H1 (cell line): ENCODE data around the gene CRHR2. TPM values are rescaled to one million over a fixed set of nuclear protein-coding genes. Genes with fewer than 3 reads are reported as not detected.

Experiments used
- CTCF ChIA-PET: fragments of 300-600 bp; sonication (Branson Sonifier 250); formaldehyde crosslinking; loops from one replicate; lab custom pipeline; 2021; ENCODE audit not compliant: partially characterized antibody; lab: Charles Lee
- POLR2A ChIA-PET: fragments of 300-600 bp; sonication (Branson Sonifier 250); formaldehyde crosslinking; loops from one replicate; lab custom pipeline; 2021; ENCODE audit warnings: inconsistent platforms; ENCODE audit not compliant: partially characterized antibody; lab: Charles Lee
- DNase-seq, 2 experiments: peaks; one replicate each; pipeline versions ENCODE4 v3.0.0 to v3.0.0-alpha.2; 2010 to 2022; ENCODE audit warnings: low spot score in 2 of 2, low read depth in 1 of 2, mixed read lengths in 1 of 2
- FAIRE-seq: peaks from 2 replicates; lab custom pipeline; 2011; peaks lifted over from hg19 to GRCh38; lab: Jason Lieb, UNC
- H2AFZ ChIP-seq: 2 replicates; pipeline ENCODE4 v1.8.1; 2012; ENCODE audit warnings: low read length, inconsistent platforms
- H2AK5ac ChIP-seq: 2 replicates; pipeline ENCODE4 v1.6.1; 2013; ENCODE audit warnings: low read depth, low read length
- H2BK120ac ChIP-seq: replicated peaks from 2 replicates; pipeline ENCODE3; 2013; ENCODE audit warnings: low read depth, low read length, inconsistent platforms
- H2BK12ac ChIP-seq: 2 replicates; pipeline ENCODE4 v1.6.1; 2013; ENCODE audit warnings: low read depth, low read length
- H2BK15ac ChIP-seq: 2 replicates; pipeline ENCODE4 v1.6.1; 2013; ENCODE audit warnings: low read length
- H2BK20ac ChIP-seq: 2 replicates; pipeline ENCODE4 v1.6.1; 2013; ENCODE audit warnings: low read length
- H2BK5ac ChIP-seq: 2 replicates; pipeline ENCODE4 v1.6.1; 2013; ENCODE audit warnings: low read depth, low read length
- H3K14ac ChIP-seq: 2 replicates; pipeline ENCODE4 v1.6.1; 2013; ENCODE audit warnings: inconsistent platforms; ENCODE audit not compliant: insufficient read length
- H3K18ac ChIP-seq: 2 replicates; pipeline ENCODE4 v1.6.1; 2013; ENCODE audit warnings: low read length; ENCODE audit errors: extremely low read depth
- H3K23ac ChIP-seq: 2 replicates; pipeline ENCODE4 v1.6.1; 2013; ENCODE audit warnings: inconsistent platforms; ENCODE audit not compliant: insufficient read length
- H3K23me2 ChIP-seq: 2 replicates; pipeline ENCODE4 v1.6.1; 2013; ENCODE audit warnings: low read depth, low read length
- H3K27ac ChIP-seq: 2 replicates; pipeline ENCODE4 v1.6.1; 2011; ENCODE audit warnings: low read depth, low read length, inconsistent platforms
- H3K27me3 ChIP-seq, 4 experiments: replicated peaks in 1 of 4; 1 replicate in 1 of 4; 2 replicates in 3 of 4; pipeline versions ENCODE4 v1.6.1 to v1.8.1; 2011 to 2013; ENCODE audit warnings: low read length in 3 of 4, mild to moderate bottlenecking in 3 of 4, inconsistent platforms in 2 of 4, mixed read lengths in 2 of 4, moderate library complexity in 1 of 4; ENCODE audit not compliant: control insufficient read depth in 3 of 4, insufficient read depth in 3 of 4; ENCODE audit errors: extremely low read depth in 1 of 4
- H3K36me3 ChIP-seq, 4 experiments: 2 replicates each; pipeline versions ENCODE4 v1.6.1 to v1.8.1; 2011 to 2013; ENCODE audit warnings: mild to moderate bottlenecking in 4 of 4, low read length in 3 of 4, moderate library complexity in 2 of 4, control low read depth in 1 of 4, inconsistent platforms in 1 of 4; ENCODE audit not compliant: insufficient read depth in 4 of 4, control insufficient read depth in 2 of 4
- H3K4ac ChIP-seq: replicated peaks from 2 replicates; pipeline ENCODE3; 2013; ENCODE audit warnings: low read length, low read depth, mixed read lengths, inconsistent platforms; ENCODE audit not compliant: insufficient read length
- H3K4me1 ChIP-seq, 4 experiments: replicated peaks in 1 of 4; 1 replicate in 1 of 4; 2 replicates in 3 of 4; pipeline versions ENCODE4 v1.6.1 to v1.8.1; 2011 to 2013; ENCODE audit warnings: low read length in 3 of 4, inconsistent platforms in 2 of 4, mixed read lengths in 1 of 4; ENCODE audit not compliant: insufficient read depth in 4 of 4, control insufficient read depth in 3 of 4
- H3K4me2 ChIP-seq, 2 experiments: 2 replicates each; pipeline versions ENCODE4 v1.6.1 to v1.8.1; 2011 to 2013; ENCODE audit warnings: low read depth in 2 of 2, low read length in 2 of 2, control low read depth in 1 of 2, inconsistent platforms in 1 of 2, mild to moderate bottlenecking in 1 of 2; ENCODE audit not compliant: insufficient read depth in 1 of 2
- H3K4me3 ChIP-seq, 4 experiments: fragments of 200-600, 300-600 bp in 1 of 4; sonication (generic), shearing (Covaris generic), sonication (Bioruptor Twin) in 1 of 4; 2 replicates each; pipeline versions ENCODE4 v1.5.1 to v1.8.1; 2011 to 2016; ENCODE audit warnings: low read length in 4 of 4, low read depth in 3 of 4, control low read depth in 2 of 4, inconsistent platforms in 2 of 4, mild to moderate bottlenecking in 2 of 4, mixed read lengths in 1 of 4, moderate library complexity in 1 of 4; ENCODE audit not compliant: insufficient read depth in 2 of 4; ENCODE audit errors: extremely low read depth in 1 of 4
- H3K56ac ChIP-seq: replicated peaks from 2 replicates; pipeline ENCODE3; 2013; ENCODE audit warnings: low read depth, mild to moderate bottlenecking, mixed read lengths, low read length, inconsistent platforms; ENCODE audit not compliant: insufficient read length
- H3K79me1 ChIP-seq: 2 replicates; pipeline ENCODE4 v1.6.1; 2013; ENCODE audit warnings: low read depth, low read length, control low read depth
- H3K79me2 ChIP-seq, 2 experiments: 2 replicates each; pipeline versions ENCODE4 v1.6.1 to v1.8.1; 2012 to 2013; ENCODE audit warnings: low read length in 2 of 2, mild to moderate bottlenecking in 2 of 2, inconsistent platforms in 1 of 2; ENCODE audit not compliant: insufficient read depth in 2 of 2, control insufficient read depth in 1 of 2
- H3K9ac ChIP-seq, 4 experiments: replicated peaks in 1 of 4; 1 replicate in 1 of 4; 2 replicates in 3 of 4; pipeline versions ENCODE4 v1.6.1 to v1.8.1; 2011 to 2013; ENCODE audit warnings: low read depth in 3 of 4, low read length in 3 of 4, control low read depth in 2 of 4, mild to moderate bottlenecking in 2 of 4, moderate library complexity in 2 of 4, inconsistent platforms in 1 of 4; ENCODE audit errors: extremely low read depth in 1 of 4
- H3K9me3 ChIP-seq, 2 experiments: 2 replicates each; pipeline versions ENCODE4 v1.6.1 to v1.8.1; 2012 to 2013; ENCODE audit warnings: mild to moderate bottlenecking in 2 of 2, moderate library complexity in 2 of 2, control low read depth in 1 of 2, inconsistent platforms in 1 of 2, low read depth in 1 of 2, low read length in 1 of 2, mixed read lengths in 1 of 2; ENCODE audit not compliant: insufficient read depth in 2 of 2
- H4K20me1 ChIP-seq, 2 experiments: replicated peaks in 1 of 2; 2 replicates each; pipeline versions ENCODE3 to v1.8.1; 2011 to 2013; ENCODE audit warnings: inconsistent platforms in 2 of 2, low read length in 2 of 2, mild to moderate bottlenecking in 1 of 2; ENCODE audit not compliant: insufficient read depth in 2 of 2, control insufficient read depth in 1 of 2
- H4K5ac ChIP-seq: 2 replicates; pipeline ENCODE4 v1.6.1; 2013; ENCODE audit warnings: low read length, low read depth, mixed read lengths, inconsistent platforms; ENCODE audit not compliant: insufficient read length
- H4K8ac ChIP-seq: 2 replicates; pipeline ENCODE4 v1.8.0; 2013; ENCODE audit warnings: mild to moderate bottlenecking, moderate library complexity, low read length, inconsistent platforms; ENCODE audit not compliant: insufficient read depth; ENCODE audit errors: extremely low read depth
- H4K91ac ChIP-seq: replicated peaks from 2 replicates; pipeline ENCODE3; 2013; ENCODE audit warnings: low read length, mixed read lengths, inconsistent platforms; ENCODE audit not compliant: insufficient read length
- EGR1 ChIP-seq: IDR thresholded peaks from 2 replicates; pipeline ENCODE4 v1.6.1; 2011; ENCODE audit warnings: low read depth, low read length, borderline replicate concordance
- KDM1A ChIP-seq: fragments of 200-600, 300-600 bp; sonication (generic); IDR thresholded peaks from 2 replicates; pipeline ENCODE4 v1.7.1; 2016; ENCODE audit warnings: mild to moderate bottlenecking, low read length, borderline replicate concordance
- SIX5 ChIP-seq: IDR thresholded peaks from 2 replicates; pipeline ENCODE4 v1.6.1; 2011; ENCODE audit warnings: mild to moderate bottlenecking, low read depth, low read length
- YY1 ChIP-seq: IDR thresholded peaks from 2 replicates; pipeline ENCODE4 v1.6.1; 2011; ENCODE audit warnings: low read depth, mild to moderate bottlenecking, low read length
- WGBS, 2 experiments: shearing (Covaris generic) in 1 of 2; methylation state at CpG; one replicate each; pipeline versions ENCODE4 v1.1.6 to v1.1.7; 2013 to 2015; ENCODE audit warnings: low lambda C conversion rate in 2 of 2, mixed read lengths in 2 of 2, inconsistent platforms in 1 of 2, low coverage in 1 of 2, missing lambda C conversion rate in 1 of 2; ENCODE audit not compliant: insufficient replicate concordance in 2 of 2, insufficient coverage in 1 of 2, insufficient read length in 1 of 2; ENCODE audit errors: extremely low coverage in 1 of 2, missing lambda C conversion rate in 1 of 2; 5-methylcytosine and 5-hydroxymethylcytosine counted together
- polyA plus RNA-seq, 7 experiments: library from polyadenylated mRNA; depleted of rRNA in 3 of 7; stranded (reverse) in 5 of 7; unstranded in 2 of 7; fragments of >200 nt in 5 of 7; fragments of 200-250 nt in 2 of 7; gene quantifications; 1 replicate in 5 of 7; 2 replicates in 1 of 7; 4 replicates in 1 of 7; pipeline versions ENCODE4 v1.2.1 to v1.2.3, GENCODE V29; 2011 to 2013; ENCODE audit warnings: missing spikeins in 2 of 7, mixed read lengths in 2 of 7
- total RNA-seq: library from RNA; stranded (reverse); fragmentation: NEBNext Ultra II Directional; extraction: Animal tissue kit (Norgen Biotek cat#: 25700); gene quantifications from 2 replicates; pipeline ENCODE4 v1.2.1, GENCODE V29; 2021

CRHR2 gene
- total and polyA plus RNA-seq, 2 of the 8 experiments (the other 6 are each of a cell fraction or from before 2014, with no cell fraction given), result 0.37 to 1.3 TPM

DNA sequence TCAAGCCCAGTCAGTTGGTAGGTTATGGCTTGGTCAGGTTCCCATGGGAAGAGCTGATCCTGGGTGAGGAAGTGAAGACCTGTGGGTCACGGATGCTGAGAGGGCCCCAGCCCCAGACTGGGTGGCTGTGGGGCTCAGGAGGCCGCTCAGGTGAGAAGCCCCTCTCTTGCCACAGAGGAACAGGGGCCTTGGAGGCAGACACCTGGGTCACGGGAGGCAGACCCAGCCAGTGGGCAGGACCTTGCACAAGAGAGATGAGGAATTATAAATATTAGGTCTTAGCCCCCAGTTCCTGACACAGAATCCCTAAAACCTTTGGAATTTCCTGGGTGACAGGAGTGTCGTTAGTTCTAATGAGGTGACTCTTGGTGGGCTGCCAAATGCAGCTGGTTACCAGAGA lies 10.6 kb upstream of the CRHR2 start:
- Histone ChIP-seq H4K5ac (no peak overlapping the region), H2BK5ac (no peak overlapping the region), H3K56ac (no peak overlapping the region), H3K4me3 (no peak overlapping the region), H3K4me1 (peaks cover 0 to 16% (median 2%) of the 10 kb centered on the region in 4 experiments; a peak in 2 of 7 replicates), H3K79me2 (no peaks in the 10 kb centered on the region), H2AFZ (no peak overlapping the region), H4K20me1 (peaks cover 0 to 5% of the 10 kb centered on the region in 2 experiments), H3K18ac (no peak overlapping the region), H2BK12ac (no peak overlapping the region), H2AK5ac (no peak overlapping the region), H3K36me3 (no peaks in the 10 kb centered on the region), H2BK15ac (no peak overlapping the region), H3K9ac (no peak overlapping the region), H3K4ac (no peak overlapping the region), H3K23ac (no peak overlapping the region), H3K27me3 (no peaks in the 10 kb centered on the region), H2BK20ac (no peak overlapping the region), H3K23me2 (no peaks in the 10 kb centered on the region; the same call in 1 of the 2 replicates), H3K4me2 (no peak overlapping the region), H2BK120ac (no peak overlapping the region), H3K79me1 (no peaks in the 10 kb centered on the region), H4K8ac (no peak overlapping the region), H3K27ac (no peak overlapping the region), H3K14ac (no peak overlapping the region), H3K9me3 (no peaks in the 10 kb centered on the region), H4K91ac (no peak overlapping the region)
- no peak for DNase-seq
- no peak for TF ChIP-seq SIX5
- TF ChIP-seq YY1, result no peak
- TF ChIP-seq KDM1A, result no peak
- TF ChIP-seq EGR1, result no peak
- ChIA-PET POLR2A (interaction anchor here (1.1 to 1.3 kb wide), 2 partner anchors 9 to 54 kb away, joined by 3 read pairs; no protein-coding TSS in a partner anchor), CTCF (interaction anchor here (0.7 to 3.9 kb wide), 8 partner anchors 8 to 47 kb away, joined by 3 to 34 read pairs (median 13); partner anchors contain the start of gene CRHR2)
- WGBS, 2 experiments, result 82% methylated on average over 4 of the region's 4 CpGs; no CpG with 5 or more reads in 1 of the 2 experiments
- no peak for FAIRE-seq
